AG09309 (cell line): ENCODE measurements around the gene CAMK2N1.

ENCODE experiments used
- DNase-seq: peaks from one replicate; pipeline ENCODE4 v3.0.0-alpha.2; 2010; ENCODE audit warnings: low read depth
- H3K4me3 ChIP-seq: 2 replicates; pipeline ENCODE4 v1.5.1; 2011; ENCODE audit warnings: mild to moderate bottlenecking, low read depth, low read length, moderate library complexity; ENCODE audit not compliant: control insufficient read depth
- TF ChIP-seq, protein P1 (sequence below): IDR thresholded peaks from 2 replicates; pipeline ENCODE4 v1.5.1; 2011; ENCODE audit warnings: mild to moderate bottlenecking, low read depth, low read length, inconsistent platforms; ENCODE audit not compliant: insufficient read depth, control insufficient read depth; ENCODE audit errors: missing control alignments

CAMK2N1 gene

GRCh38 chr1:20485527-20486456 lies at the start of gene CAMK2N1:
TSS of gene CAMK2N1 (minus strand) at chr1:20486210. CDS start at chr1:20485379, 831 bp downstream.
- TF ChIP-seq, protein P1, sequence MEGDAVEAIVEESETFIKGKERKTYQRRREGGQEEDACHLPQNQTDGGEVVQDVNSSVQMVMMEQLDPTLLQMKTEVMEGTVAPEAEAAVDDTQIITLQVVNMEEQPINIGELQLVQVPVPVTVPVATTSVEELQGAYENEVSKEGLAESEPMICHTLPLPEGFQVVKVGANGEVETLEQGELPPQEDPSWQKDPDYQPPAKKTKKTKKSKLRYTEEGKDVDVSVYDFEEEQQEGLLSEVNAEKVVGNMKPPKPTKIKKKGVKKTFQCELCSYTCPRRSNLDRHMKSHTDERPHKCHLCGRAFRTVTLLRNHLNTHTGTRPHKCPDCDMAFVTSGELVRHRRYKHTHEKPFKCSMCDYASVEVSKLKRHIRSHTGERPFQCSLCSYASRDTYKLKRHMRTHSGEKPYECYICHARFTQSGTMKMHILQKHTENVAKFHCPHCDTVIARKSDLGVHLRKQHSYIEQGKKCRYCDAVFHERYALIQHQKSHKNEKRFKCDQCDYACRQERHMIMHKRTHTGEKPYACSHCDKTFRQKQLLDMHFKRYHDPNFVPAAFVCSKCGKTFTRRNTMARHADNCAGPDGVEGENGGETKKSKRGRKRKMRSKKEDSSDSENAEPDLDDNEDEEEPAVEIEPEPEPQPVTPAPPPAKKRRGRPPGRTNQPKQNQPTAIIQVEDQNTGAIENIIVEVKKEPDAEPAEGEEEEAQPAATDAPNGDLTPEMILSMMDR = no peak
- H3K4me3 ChIP-seq = peak within 1 kb of the TSS; percentile 86
- DNase-seq = no peak

DNA sequence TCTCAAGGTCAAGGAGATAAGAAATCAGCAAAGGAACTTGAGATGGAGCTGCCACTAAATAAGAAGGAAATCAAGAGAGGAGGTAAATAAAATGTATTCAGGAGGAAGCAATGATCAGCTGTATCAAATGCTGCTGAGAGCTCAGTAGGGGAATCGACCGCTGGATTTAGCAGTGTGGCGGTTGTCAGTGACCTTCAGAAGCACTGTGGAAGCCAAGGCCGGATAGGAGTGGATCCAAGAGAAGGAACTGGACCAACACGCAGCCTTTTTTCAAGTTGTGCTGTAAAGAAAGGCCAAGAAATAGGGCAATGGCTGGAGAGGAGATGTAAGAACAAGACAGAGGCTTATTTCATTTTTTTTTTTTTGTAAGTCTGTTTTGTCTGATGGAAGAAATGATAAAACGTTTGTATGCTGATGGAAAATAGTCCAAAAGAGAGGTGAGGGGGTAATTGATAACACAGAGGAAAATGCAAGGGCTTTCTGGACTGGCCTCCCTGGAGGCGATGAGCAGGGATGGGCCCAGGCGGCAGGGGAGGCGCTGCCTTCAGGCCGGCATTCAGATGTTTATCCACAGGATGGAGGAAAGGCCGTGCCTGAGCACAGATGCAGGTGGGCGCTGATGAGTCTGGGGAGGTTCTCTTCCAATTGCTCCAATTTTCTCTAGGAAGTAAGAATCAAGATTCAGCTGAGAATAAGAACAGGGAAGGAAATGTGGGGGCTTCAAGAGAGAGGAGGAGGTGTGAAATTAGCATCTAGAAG lies 48.8 kb upstream of the CAMK2N1 start:
- TF ChIP-seq, protein P1 = no peak
- no peak overlapping the region for H3K4me3 ChIP-seq
- DNase-seq = no peak

DNA sequence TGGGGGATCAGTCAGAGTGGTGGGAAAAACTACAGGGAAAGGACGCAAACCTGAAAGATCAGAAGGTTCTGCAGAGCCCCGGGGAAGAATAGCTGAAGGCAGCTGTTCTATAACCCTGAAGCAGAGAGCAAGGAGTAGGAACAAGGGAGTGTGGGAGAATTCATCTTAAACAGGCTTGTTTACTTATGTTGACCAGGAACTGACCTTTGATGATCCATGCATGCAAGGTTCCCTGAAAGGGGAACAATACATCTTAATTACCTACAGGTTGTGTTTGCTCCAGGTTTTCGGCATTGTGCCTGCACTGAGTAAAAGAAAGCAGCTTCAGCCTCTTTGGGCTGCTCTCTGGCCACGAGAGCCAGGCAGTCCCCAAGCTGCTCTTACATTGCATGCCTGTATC lies 47.6 kb upstream of the CAMK2N1 start:
- no peak for DNase-seq
- no peak overlapping the region for H3K4me3 ChIP-seq
- TF ChIP-seq, protein P1 = no peak

DNA sequence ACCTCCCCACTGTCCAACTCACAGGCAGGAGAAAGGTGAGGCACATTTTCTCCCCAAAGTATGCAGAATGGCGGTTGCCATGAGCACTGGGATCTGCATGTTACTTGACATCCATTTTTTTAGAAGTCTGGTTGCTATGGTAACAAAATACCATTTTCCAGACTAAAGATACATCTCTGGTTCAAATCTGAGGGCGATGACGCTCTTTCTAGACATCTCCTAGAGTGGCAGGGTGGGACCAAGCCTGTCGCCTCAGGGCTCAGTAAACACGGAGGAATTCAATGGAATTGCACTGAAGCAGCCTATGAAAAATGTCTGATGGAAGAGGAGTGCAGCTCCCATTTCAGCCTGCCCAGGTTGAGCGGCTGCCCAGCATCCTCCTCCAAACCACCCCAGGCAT lies 44.9 kb upstream of the CAMK2N1 start:
- DNase-seq = no peak
- TF ChIP-seq, protein P1 = no peak
- H3K4me3 ChIP-seq = no peak overlapping the region

- TF ChIP-seq, protein P1 = no peak
- DNase-seq = no peak
- H3K4me3 ChIP-seq = no peak overlapping the region
Measured at GRCh38 chr1:20530306-20530705, 44.3 kb upstream of the CAMK2N1 start.

DNA sequence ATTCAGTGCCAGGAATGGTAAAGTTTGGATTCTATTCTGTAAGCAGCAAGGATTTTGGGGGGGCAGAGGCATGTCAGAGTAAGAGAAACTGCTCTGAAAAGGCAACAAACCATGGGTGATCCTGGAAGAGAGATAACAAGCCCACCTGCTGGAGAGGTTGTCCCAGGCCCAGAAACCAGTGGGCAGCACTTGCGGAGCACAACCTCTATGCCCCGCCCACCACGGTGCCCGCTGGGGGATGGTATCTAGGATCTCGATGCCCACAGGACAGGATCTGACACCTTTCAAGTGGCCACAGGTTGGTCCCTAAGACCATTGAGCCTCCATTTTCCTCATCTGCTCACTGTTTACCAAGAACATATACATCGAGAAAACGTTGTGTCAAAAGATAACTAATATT lies 42.2 kb upstream of the CAMK2N1 start:
- TF ChIP-seq, protein P1 = no peak
- no peak overlapping the region for H3K4me3 ChIP-seq
- no peak for DNase-seq
